ENCODE measurements around the gene AFG3L2.
A peak's percentile ranks its signal among the peaks of the same experiment; 100 is the strongest.
"Not testable (repeated sequence)": the region's sequence is repeated elsewhere in the genome, so short reads cannot be mapped to it uniquely, and the experiment has no call there.

AFG3L2 gene

DNA sequence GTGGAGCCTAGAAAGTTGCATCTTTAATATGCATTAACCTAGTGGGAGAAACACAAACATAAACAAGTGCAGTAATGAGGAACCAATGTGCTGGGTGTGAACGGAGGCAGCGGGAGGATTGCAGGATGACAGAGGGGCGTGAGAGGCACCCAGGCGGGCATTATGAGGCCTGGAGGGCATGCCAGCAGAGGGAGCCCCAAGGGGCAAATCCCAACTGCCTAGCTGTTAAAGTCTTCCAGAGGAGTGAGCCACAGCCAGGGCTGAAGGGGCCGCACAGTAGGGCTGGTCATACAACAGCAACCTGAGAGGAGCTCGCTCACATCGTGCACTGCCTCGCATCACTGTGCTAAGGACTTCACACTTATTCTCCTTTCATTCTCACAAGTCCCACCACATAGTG, 17.4 kb upstream of the AFG3L2 start:
- DNase-seq = no peak

- no peak for DNase-seq
Measured at GRCh38 chr18:12393998-12394397, 17.0 kb upstream of the AFG3L2 start.

GRCh38 chr18:12393510-12393909, 16.5 kb upstream of the AFG3L2 start:
- DNase-seq = no peak

GRCh38 chr18:12391487-12392165, 14.6 kb upstream of the AFG3L2 start:
- DNase-seq = peak; percentile 76

DNA sequence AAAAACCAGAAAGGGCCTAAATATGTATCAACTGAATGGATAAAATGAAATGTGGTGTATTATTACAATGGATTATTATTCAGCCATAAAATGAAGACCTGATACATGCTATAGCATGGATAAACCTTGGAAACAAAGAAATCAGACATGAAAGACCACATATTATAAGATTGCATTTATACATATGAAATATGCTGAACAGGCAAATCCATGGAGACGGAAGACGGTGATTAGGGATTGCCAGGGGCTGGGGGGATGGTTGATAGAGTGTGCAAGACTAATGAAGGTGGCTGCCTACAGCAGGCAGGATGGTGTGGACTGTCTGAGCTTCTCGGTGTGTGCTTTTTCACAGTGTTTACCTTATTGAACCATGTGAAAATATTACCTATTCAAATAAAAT, 11.4 kb upstream of the AFG3L2 start:
- DNase-seq = no peak

DNA sequence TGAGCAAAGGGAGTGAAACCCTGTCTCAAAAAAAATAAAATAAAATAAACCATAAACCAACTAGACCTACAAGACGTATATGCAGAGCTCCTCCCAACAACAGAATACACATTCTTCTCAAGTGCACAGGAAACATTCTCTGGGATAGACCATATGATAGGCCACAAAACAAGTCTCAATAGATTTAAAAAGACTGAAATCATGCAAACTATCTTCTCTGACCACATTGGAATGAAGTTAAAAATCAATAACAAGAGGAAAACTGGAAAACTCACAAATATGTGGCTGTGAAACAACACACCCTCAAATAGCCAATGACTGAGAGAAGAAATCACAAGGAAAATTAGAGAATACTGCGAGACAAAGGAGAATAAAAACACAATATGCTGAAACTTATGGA, 7.2 kb upstream of the AFG3L2 start:
- no peak for DNase-seq

DNA sequence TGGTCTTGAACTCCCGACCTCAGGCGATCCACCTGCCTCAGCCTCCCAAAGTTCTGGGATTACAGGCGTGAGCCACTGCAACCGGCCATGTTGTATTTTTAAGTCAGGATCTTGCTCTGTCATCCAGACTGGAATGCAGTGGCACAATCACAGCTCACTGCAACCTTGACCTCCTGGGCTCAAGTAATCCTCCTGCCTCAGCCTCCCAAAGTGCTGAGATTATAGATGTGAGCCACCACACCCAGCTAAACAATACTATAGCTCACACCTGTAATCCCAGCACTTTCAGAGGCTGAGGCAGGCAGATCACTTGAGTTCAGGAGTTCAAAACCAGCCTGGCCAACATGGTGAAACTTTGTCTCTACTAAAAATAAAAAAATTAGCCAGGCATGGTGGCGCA, 6.7 kb upstream of the AFG3L2 start:
- not testable (repeated sequence) for DNase-seq

GRCh38 chr18:12382221-12382814, 5.3 kb upstream of the AFG3L2 start:
- DNase-seq = not testable (repeated sequence)

DNA sequence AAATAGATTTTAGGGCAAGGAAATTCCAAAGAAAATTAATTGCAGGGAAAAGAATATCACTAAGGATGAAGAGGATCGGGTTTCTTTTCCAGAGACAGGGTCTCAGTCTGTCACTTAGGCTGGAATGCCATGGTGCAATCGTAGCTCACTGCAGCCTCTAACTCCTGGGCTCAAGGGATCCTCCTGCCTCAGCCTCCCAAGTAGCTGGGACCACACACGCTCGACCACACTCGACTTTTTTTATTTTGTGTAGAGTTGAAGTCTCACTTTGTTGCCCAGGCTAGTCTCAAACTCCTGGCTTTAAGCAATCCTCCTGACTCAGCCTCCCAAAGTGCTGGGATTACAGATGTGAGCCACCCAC, 1.2 kb upstream of the AFG3L2 start:
- not testable (repeated sequence) for DNase-seq

GRCh38 chr18:12377556-12378197, 650 bp upstream of the AFG3L2 start:
- DNase-seq = no peak

DNA sequence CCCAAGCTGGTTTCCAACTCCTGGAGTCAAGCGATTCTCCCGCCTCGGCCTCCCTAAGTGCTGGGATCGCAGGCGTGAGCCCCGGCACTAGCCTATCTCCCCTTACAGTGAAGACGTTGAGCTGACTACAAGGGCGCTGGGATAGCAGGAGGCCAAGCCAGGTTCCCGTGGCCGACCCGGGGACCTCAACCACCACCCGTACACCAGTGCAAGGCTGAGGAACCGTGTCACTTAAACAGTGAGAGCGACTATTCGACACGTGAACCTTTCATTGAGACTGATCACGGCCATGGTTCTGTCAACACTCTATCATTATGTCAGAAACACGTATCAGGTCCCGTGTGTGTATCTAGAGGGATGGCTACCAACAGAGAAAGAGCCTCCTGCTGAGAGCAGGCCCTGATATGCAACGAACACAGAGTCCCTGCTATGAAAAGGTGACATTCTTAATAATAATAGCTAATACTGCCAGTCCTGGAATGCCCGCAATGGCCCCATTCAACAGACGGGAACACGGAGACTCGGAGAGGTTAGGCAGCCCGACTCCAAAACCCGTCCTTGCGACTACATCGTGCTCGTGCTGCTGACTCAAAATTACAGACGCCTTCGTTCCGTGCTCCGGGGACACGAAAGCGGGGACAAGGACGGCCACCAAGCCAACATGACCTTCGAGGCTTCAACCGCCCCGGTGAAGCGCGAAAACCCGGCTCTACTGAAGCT, 833 bp downstream of the AFG3L2 start:
- DNase-seq = peak; percentile 46

DNA sequence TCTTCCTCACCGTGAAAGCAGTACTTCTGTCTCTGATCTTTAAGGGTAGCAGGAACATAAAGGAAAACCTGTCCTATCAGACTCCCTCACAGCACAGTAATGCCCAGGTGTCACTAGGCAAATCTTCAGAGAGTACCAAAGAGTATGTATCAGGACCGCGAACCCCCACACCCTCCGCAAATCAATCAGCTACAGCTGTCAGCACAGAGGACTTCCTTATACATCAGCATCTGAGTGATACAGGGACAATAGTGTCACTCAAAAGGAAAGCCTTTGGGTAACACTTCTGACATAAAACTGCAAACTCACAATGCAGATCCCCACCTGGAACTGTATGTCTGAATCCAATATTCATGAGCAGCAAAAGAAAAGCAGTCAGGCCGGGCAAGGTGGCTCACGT, 2.6 kb downstream of the AFG3L2 start:
- no peak for DNase-seq

DNA sequence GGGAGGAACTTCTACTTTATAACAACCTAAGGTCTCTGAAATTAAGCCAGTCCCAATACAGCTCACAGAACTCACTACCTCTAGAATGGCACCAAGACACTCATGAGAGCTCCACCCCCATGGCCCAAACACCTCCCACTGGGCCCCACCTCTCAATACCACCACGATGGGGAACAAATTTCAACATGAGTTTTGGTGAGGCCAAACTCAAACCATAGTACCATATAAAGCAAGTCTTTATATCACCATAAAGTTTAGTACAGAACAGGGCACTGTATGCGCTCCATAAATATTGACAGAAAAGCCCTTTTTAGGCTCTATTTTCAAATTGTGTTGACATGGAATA, 3.3 kb downstream of the AFG3L2 start:
- DNase-seq = no peak

GRCh38 chr18:12373116-12373770, 3.8 kb downstream of the AFG3L2 start:
- DNase-seq = no peak

- DNase-seq = no peak
Measured at GRCh38 chr18:12372406-12372805, 4.6 kb downstream of the AFG3L2 start.

DNA sequence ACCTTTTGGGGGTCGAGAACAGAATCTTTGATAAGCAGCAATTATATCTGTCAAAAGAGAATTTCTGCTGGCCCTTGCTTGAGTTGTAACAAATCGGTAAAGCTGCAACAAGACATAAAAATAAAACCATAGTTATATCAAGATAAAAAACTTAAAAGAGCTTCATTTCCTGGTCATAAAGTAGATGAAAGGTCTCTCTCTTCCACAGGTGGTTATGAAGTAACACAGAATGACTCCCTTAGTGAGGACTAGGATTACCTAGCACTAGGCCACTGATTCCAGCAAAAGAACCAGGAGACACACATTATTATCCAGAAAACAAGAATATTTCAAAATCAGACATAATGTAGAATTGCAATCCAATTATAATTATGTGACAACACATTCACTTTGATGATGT, 5.4 kb downstream of the AFG3L2 start:
- no peak for DNase-seq

DNA sequence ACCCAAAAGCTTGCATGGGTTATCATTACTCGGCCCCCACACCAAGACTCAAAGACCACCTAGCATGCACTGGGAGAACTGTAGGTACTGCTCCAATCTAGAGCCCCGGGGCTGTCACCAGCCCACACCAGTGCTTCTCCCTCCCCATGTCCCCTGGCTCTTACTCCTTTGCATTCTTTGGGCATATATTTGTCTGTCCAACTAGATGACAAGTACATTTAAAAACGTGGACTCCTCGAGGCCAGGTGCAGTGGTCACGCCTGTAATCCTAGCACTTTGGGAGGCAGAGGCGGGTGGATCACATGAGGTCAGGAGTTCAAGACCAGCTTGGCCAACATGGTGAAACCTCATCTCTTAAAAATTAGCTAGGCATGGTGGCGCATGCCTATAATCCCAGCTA, 7.8 kb downstream of the AFG3L2 start:
- no peak for DNase-seq

- DNase-seq = no peak
Measured at GRCh38 chr18:12366784-12367183, 10.2 kb downstream of the AFG3L2 start.

DNA sequence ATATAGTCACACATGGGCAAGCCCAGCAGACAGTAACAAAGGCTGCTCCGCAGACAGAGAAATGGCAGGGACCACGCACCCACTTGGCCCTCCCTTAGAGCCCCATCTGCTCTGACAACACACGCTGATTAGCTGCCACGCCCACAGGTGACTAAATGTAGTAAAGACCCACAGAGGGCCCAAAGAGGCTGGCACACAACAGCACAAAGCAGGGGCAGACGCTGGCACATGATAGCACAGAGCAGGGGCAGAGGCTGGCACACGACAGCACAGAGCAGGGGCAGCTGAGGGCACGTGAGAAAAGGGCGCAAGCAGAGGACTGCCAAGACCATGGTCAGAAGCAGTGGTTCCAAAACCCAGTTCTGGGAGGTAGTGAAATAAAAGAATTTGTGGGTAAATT, 10.6 kb downstream of the AFG3L2 start:
- no peak for DNase-seq

DNA sequence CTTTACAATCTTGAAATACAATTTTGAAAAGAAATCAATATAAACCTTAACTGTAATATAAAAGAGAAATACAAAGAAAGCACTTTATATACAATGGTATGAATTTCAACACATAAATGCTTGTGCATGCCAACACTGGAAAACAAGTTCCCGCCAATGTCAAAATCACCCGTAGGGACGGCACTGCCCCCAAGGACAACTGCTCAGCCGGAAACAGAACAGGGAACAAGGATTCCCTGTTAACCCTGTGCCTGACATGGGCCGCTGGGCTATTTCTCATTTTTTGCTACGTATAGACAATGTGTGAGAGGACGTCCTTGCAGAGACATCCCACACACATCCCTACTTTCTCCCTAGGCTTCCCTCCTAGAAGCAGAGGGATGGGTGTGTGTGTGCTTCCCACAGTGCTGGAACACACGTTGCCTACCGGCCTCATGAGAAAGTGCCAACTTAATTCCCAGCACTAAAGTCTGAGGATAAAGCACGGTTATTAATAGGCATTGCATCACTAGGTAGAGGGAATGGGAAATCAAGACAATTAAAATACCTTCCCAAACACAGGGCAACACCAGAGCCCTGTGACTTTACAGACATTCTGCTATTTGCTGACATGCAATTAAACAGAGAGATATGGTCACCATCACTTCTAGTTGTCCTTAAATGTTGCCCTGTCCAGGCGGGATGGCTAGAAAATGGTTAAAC, 14.4 kb downstream of the AFG3L2 start:
- DNase-seq = no peak

GRCh38 chr18:12361770-12362378, 15.2 kb downstream of the AFG3L2 start:
- DNase-seq = no peak

GRCh38 chr18:12359515-12359927, 17.5 kb downstream of the AFG3L2 start:
- DNase-seq = no peak

Data from femur (tissue), 1 donor.